ENCODE results near the gene DUSP8. TPM values are rescaled to one million over a fixed set of nuclear protein-coding genes. Genes with fewer than 3 reads are reported as not detected.

The DUSP8 gene
- total and polyA plus RNA-seq, 2 of the 8 experiments (the other 6 are each of a cell fraction or from before 2014, with no cell fraction given), result 2.8 to 3.6 TPM

DNA sequence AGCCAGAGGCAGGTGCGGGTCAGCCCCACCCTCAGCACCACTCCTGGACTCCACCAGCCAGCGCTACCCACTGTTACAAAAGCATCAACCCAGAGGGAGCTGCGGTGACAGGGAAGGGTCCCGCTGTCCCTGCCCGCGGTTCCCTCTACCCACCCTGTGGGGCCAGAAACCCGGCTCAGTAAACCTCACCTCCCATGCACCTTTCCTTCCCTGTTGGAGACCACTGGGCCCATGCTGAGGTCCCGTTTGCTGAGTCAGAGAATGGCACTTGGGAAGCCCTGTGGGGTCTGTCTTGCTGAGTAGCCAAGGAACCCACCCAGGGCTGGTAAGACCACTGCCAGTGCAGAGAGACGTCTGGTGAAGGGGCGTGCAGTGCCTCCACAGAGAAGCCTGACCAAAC lies 43.4 kb downstream of the DUSP8 start (continued):
- TF ChIP-seq, protein P1, sequence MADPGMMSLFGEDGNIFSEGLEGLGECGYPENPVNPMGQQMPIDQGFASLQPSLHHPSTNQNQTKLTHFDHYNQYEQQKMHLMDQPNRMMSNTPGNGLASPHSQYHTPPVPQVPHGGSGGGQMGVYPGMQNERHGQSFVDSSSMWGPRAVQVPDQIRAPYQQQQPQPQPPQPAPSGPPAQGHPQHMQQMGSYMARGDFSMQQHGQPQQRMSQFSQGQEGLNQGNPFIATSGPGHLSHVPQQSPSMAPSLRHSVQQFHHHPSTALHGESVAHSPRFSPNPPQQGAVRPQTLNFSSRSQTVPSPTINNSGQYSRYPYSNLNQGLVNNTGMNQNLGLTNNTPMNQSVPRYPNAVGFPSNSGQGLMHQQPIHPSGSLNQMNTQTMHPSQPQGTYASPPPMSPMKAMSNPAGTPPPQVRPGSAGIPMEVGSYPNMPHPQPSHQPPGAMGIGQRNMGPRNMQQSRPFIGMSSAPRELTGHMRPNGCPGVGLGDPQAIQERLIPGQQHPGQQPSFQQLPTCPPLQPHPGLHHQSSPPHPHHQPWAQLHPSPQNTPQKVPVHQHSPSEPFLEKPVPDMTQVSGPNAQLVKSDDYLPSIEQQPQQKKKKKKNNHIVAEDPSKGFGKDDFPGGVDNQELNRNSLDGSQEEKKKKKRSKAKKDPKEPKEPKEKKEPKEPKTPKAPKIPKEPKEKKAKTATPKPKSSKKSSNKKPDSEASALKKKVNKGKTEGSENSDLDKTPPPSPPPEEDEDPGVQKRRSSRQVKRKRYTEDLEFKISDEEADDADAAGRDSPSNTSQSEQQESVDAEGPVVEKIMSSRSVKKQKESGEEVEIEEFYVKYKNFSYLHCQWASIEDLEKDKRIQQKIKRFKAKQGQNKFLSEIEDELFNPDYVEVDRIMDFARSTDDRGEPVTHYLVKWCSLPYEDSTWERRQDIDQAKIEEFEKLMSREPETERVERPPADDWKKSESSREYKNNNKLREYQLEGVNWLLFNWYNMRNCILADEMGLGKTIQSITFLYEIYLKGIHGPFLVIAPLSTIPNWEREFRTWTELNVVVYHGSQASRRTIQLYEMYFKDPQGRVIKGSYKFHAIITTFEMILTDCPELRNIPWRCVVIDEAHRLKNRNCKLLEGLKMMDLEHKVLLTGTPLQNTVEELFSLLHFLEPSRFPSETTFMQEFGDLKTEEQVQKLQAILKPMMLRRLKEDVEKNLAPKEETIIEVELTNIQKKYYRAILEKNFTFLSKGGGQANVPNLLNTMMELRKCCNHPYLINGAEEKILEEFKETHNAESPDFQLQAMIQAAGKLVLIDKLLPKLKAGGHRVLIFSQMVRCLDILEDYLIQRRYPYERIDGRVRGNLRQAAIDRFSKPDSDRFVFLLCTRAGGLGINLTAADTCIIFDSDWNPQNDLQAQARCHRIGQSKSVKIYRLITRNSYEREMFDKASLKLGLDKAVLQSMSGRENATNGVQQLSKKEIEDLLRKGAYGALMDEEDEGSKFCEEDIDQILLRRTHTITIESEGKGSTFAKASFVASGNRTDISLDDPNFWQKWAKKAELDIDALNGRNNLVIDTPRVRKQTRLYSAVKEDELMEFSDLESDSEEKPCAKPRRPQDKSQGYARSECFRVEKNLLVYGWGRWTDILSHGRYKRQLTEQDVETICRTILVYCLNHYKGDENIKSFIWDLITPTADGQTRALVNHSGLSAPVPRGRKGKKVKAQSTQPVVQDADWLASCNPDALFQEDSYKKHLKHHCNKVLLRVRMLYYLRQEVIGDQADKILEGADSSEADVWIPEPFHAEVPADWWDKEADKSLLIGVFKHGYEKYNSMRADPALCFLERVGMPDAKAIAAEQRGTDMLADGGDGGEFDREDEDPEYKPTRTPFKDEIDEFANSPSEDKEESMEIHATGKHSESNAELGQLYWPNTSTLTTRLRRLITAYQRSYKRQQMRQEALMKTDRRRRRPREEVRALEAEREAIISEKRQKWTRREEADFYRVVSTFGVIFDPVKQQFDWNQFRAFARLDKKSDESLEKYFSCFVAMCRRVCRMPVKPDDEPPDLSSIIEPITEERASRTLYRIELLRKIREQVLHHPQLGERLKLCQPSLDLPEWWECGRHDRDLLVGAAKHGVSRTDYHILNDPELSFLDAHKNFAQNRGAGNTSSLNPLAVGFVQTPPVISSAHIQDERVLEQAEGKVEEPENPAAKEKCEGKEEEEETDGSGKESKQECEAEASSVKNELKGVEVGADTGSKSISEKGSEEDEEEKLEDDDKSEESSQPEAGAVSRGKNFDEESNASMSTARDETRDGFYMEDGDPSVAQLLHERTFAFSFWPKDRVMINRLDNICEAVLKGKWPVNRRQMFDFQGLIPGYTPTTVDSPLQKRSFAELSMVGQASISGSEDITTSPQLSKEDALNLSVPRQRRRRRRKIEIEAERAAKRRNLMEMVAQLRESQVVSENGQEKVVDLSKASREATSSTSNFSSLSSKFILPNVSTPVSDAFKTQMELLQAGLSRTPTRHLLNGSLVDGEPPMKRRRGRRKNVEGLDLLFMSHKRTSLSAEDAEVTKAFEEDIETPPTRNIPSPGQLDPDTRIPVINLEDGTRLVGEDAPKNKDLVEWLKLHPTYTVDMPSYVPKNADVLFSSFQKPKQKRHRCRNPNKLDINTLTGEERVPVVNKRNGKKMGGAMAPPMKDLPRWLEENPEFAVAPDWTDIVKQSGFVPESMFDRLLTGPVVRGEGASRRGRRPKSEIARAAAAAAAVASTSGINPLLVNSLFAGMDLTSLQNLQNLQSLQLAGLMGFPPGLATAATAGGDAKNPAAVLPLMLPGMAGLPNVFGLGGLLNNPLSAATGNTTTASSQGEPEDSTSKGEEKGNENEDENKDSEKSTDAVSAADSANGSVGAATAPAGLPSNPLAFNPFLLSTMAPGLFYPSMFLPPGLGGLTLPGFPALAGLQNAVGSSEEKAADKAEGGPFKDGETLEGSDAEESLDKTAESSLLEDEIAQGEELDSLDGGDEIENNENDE (IDR thresholded peaks at IDR 0.05; ENCODE audit: insufficient replicate concordance, low read length), result no peak
- no peak for TF ChIP-seq PHF8 (conservative IDR thresholded peaks at IDR 0.05; ENCODE audit: low read depth, low read length)
- no peak for TF ChIP-seq YY1 (IDR thresholded peaks at IDR 0.05; ENCODE audit: low read depth, low read length)
- no peak for TF ChIP-seq SP2 (IDR thresholded peaks at IDR 0.05; ENCODE audit: low read length)
- TF ChIP-seq RBBP5 (IDR thresholded peaks at IDR 0.05; ENCODE audit: borderline replicate concordance, low read depth, low read length), result no peak
